Gastrocnemius medialis (tissue), 4 donors: ENCODE measurements around the gene MGMT.

Source experiments
- CTCF ChIP-seq, 5 experiments: fragments of 450-650 bp in 3 of 5; fragments of 200-600 bp in 2 of 5; sonication (generic) in 2 of 5; IDR thresholded peaks in 4 of 5; conservative IDR thresholded peaks in 1 of 5; 1 replicate in 4 of 5; 2 replicates in 1 of 5; pipeline ENCODE4 v1.5.1; 2016 to 2019; ENCODE audit warnings: antibody characterized with exemption in 5 of 5, mild to moderate bottlenecking in 3 of 5, moderate library complexity in 3 of 5
- POLR2A ChIP-seq, 2 donors: fragments of 450-650 bp; IDR thresholded peaks; one replicate each; pipeline ENCODE4 v1.6.1; 2017; ENCODE audit warnings: antibody characterized with exemption in 2 of 2, mild to moderate bottlenecking in 2 of 2, moderate library complexity in 2 of 2

- no peak for TF ChIP-seq CTCF (IDR thresholded peaks at IDR 0.05 in 4 of 5, conservative IDR thresholded peaks at IDR 0.05 in 1 of 5)
- TF ChIP-seq POLR2A (IDR thresholded peaks at IDR 0.05) = no peak
These were observed 243.4 kb downstream of the MGMT start for GRCh38 chr10:129710510-129710847.
